ENCODE measurements around the gene DDX10.
"Not testable (repeated sequence)": the region's sequence is repeated elsewhere in the genome, so short reads cannot be mapped to it uniquely, and the experiment has no call there.

Gene DDX10

DNA sequence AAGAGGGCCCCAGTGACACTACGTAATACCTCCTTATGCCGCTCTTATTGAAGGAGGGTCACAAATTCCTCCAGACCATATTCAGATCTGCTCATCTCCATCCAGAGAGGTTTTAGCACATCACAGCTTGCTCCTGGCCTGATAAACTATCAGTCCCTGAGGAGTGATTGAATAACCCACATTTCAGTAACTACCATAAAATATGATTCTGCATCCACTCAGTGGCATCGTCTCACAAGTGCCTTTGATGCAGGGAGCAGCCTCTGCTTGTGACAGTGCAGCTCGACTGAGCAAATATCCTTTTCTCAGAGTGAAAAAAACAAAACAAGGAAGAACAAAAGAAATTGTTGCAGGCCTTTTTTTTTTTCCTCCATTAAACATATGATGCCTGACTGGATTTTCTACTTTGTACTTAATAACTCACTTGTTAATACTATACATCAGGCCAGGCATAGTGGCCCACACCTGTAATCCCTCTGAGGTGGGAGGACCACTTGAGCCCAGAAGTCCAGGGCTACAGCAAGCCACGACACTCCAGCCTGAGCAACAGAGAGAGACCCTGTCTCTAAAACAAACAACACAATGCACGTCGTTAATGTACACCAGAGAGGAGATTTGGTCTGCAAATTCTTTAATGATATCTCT, 64.5 kb downstream of the DDX10 start:
- Histone ChIP-seq H3K27ac (no peak overlapping the region), H3K4me3 (no peak overlapping the region)
- TF ChIP-seq, protein P1, sequence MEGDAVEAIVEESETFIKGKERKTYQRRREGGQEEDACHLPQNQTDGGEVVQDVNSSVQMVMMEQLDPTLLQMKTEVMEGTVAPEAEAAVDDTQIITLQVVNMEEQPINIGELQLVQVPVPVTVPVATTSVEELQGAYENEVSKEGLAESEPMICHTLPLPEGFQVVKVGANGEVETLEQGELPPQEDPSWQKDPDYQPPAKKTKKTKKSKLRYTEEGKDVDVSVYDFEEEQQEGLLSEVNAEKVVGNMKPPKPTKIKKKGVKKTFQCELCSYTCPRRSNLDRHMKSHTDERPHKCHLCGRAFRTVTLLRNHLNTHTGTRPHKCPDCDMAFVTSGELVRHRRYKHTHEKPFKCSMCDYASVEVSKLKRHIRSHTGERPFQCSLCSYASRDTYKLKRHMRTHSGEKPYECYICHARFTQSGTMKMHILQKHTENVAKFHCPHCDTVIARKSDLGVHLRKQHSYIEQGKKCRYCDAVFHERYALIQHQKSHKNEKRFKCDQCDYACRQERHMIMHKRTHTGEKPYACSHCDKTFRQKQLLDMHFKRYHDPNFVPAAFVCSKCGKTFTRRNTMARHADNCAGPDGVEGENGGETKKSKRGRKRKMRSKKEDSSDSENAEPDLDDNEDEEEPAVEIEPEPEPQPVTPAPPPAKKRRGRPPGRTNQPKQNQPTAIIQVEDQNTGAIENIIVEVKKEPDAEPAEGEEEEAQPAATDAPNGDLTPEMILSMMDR (IDR thresholded peaks at IDR 0.05) = no peak
- no peak for DNase-seq (ENCODE audit: low spot score)

DNA sequence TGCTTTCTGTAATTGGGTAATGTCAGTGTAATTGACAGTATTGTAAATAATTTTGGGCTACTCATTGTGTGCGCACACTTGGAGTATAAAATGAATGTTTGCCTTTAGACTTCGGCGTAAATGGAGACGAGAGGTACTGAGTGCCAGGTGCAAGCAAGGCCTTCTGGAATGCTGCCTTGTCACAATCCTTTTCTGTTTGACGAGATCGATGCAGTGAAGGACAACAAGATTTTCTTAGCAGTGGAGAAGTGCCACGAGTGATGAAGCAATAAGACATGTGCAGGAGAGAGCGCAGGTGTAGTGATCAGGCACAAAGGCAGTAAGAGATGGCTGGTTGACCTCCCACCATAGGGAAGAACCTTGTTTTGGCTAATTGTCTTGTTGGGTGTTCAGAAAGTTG, 67.5 kb downstream of the DDX10 start:
- Histone ChIP-seq H3K4me3 (no peak overlapping the region), H3K27ac (no peak overlapping the region)
- no peak for DNase-seq (ENCODE audit: low spot score)
- TF ChIP-seq, protein P1 (IDR thresholded peaks at IDR 0.05) = no peak

DNA sequence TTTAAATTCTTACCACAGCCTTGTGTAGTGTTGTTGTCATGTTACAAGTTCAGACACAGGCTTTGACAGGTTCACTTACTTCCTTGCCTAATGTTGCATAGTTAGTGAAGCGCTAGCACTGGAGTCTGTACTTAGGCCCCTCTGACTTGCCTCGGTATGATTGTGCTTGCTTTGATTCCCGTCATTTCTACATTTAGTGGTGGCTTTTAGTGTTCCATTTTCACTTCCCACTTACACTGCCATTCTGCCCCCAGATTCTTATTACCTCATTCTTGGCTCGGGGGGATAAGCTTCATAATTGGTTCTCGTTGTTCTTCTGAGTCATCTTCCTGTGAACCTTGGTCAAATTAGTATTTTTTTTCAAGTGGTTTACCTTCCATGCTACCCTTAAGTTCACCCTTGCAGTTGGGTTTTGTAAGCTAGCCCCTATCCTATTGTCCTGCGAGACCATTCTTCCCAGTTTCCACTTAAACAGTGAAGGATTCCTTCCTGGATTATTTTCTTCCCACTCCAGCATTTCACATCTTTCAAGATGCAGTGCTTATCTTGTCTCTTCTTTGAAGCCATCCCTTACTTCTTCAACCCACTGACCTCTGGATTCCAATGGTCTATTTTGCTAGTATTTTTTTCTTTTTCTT, 68.7 kb downstream of the DDX10 start:
- H3K4me3 ChIP-seq = no peak overlapping the region
- DNase-seq (ENCODE audit: low spot score) = no peak
- H3K27ac ChIP-seq = no peak overlapping the region
- TF ChIP-seq, protein P1 (IDR thresholded peaks at IDR 0.05) = no peak

DNA sequence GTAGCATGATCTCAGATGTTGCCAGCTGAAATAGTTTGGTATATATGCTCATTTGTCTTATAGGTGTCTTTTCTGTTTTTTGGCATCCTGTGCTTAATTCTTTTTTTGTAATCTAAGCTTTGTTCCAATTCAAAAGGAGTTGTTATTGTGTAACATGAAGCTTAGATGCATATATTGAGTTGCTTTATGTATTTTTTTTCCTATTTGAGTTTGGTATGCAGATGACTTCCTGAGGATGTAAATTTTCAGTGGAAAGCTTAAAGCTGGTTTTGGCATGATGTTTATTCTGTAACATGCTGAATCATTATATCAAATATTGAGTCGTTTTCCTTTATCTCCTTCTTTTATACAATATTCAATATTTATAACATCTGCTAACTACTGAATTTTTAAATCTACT, 69.4 kb downstream of the DDX10 start:
- Histone ChIP-seq H3K27ac (no peak overlapping the region), H3K4me3 (no peak overlapping the region)
- no peak for DNase-seq (ENCODE audit: low spot score)
- TF ChIP-seq, protein P1 (IDR thresholded peaks at IDR 0.05) = no peak

DNA sequence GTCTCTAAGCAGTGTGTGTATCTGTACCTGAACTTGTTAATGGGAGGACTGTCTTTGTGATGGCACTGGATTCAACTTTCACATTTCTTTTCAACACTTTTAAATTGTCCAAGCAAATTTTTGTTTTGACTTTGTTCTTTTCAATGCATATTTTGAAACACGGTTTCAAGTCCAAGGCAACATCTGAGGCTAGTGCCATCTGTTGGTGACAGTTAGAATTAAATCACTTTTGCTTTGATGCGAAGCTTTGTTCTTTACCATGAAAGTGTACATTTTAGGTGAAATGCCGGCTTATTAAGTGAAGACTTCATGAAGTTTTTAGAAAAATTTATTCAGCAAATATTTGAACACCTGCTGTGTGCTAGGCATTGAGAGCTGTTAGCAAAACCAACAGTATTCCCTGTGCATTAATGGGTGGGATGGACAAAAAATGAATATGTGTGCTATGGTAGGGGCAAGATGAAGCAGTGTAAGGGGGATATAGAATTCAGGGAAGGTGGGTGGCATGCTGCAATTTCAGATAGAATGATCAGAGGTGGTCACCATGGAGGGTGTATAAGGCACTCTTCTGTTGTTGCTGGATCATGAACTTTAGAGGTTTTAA, 70.2 kb downstream of the DDX10 start:
- Histone ChIP-seq H3K27ac (no peak overlapping the region), H3K4me3 (no peak overlapping the region)
- DNase-seq (ENCODE audit: low spot score) = no peak
- TF ChIP-seq, protein P1 (IDR thresholded peaks at IDR 0.05) = peak; percentile 21

DNA sequence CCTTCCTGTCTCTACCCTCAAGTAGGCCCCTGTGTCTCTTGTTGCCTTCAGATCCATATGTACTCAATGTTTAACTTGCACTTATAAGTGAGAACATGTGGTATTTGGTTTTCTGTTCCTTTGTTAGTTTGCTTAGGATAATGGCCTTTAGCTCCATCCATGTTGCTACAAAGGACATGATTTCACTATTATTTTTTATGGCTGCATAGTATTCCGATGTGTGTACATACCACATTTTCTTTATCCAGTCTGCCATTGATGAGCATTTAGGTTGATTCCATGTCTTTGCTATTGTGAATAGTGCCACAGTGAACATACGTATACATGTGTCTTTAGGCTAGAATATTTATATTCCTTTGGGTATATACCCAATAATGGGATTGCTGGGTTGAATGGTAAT, 75.3 kb downstream of the DDX10 start:
- H3K27ac ChIP-seq; DNase-seq (ENCODE audit: low spot score); H3K4me3 ChIP-seq: not testable (repeated sequence)

DNA sequence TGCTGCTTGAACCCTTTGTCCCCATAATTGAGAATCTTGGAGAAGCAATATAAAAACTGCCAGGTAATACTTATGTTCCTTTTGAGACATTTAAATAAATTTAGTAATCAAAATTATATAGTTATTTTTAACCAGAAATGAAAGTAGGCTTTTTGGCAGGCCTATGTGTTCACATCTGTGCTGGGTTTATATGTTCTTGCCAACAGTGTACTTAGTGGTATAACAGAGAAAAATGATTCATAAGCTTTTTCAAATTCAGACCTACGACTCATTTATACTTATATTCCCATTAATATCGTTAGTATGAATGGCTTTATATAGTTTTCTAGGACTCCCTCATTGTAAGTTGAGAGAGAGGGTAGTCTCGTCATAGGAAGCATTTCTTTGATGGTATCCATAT, 79.0 kb downstream of the DDX10 start:
- DNase-seq (ENCODE audit: low spot score) = no peak
- no peak overlapping the region for H3K4me3 ChIP-seq
- H3K27ac ChIP-seq = no peak overlapping the region
- TF ChIP-seq, protein P1 (IDR thresholded peaks at IDR 0.05) = no peak
